Measurements from ENCODE around the gene GABRR3.

DNA sequence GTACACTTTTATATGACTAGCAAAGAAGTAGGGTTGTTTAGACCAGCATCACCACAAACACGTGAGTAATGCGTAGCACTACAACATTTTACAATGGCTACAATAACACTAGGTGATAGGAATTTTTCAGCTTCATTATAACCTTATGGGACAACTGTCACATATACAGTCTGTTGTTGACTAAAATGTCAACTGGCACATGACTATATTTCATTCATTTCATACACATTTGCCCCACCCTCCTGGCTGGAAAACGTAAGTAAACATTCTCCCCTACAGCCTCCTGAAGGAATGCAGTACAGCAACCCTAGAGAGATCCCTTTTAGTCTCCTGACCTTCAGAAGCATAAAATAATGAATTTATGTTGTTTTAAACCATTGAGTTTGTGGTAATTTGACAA, 79.1 kb downstream of the GABRR3 start:
- no peak for TF ChIP-seq CTCF (IDR thresholded peaks at IDR 0.05; ENCODE audit: insufficient read depth, low read length)
- TF ChIP-seq POLR2AphosphoS5 (IDR thresholded peaks at IDR 0.05; ENCODE audit: low read depth): no peak

Data from HL-60 (cell line).